Thymus (tissue), 14 donors: ENCODE data around the gene DR1. TPM values are rescaled to one million over a fixed set of nuclear protein-coding genes. Genes with fewer than 3 reads are reported as not detected.

ENCODE experiments used
- DNase-seq, 9 donors: peaks; one replicate each; pipeline ENCODE4 v3.0.0-alpha.2; 2013; ENCODE audit warnings: low spot score in 9 of 9, low read depth in 6 of 9, missing footprints in 1 of 9
- H3K27ac ChIP-seq, 2 donors: one replicate each; pipeline ENCODE4 v1.5.1; 2013; ENCODE audit warnings: control low read depth in 1 of 2, low read depth in 1 of 2, low read length in 1 of 2, mild to moderate bottlenecking in 1 of 2, moderate library complexity in 1 of 2
- H3K27me3 ChIP-seq, 2 donors: one replicate each; pipeline ENCODE4 v1.5.1; 2013; ENCODE audit warnings: low read length in 1 of 2; ENCODE audit not compliant: control insufficient read depth in 2 of 2, insufficient read depth in 1 of 2
- H3K36me3 ChIP-seq, 2 donors: one replicate each; pipeline ENCODE4 v1.5.1; 2013; ENCODE audit warnings: low read length in 1 of 2, mild to moderate bottlenecking in 1 of 2, moderate library complexity in 1 of 2; ENCODE audit not compliant: control insufficient read depth in 2 of 2, insufficient read depth in 2 of 2
- H3K4me1 ChIP-seq, 2 donors: one replicate each; pipeline ENCODE4 v1.5.1; 2013; ENCODE audit warnings: low read length in 2 of 2; ENCODE audit not compliant: control insufficient read depth in 2 of 2, insufficient read depth in 2 of 2
- H3K4me3 ChIP-seq, 2 donors: one replicate each; pipeline ENCODE4 v1.5.1; 2013; ENCODE audit warnings: low read length in 2 of 2, control low read depth in 1 of 2, mild to moderate bottlenecking in 1 of 2
- H3K9me3 ChIP-seq, 2 donors: one replicate each; pipeline ENCODE4 v1.5.1; 2013; ENCODE audit warnings: low read length in 1 of 2, mild to moderate bottlenecking in 1 of 2; ENCODE audit not compliant: control insufficient read depth in 2 of 2, insufficient read depth in 1 of 2
- WGBS: extraction: QIAGEN DNeasy Blood & Tissue Kit; methylation state at CpG from one replicate; pipeline ENCODE4 v1.1.7; 2013; 5-methylcytosine and 5-hydroxymethylcytosine counted together
- long read RNA-seq, 10 donors: transcript quantifications; one replicate each; lab custom pipeline, GENCODE V29; 2026
- polyA plus RNA-seq: library from polyadenylated mRNA; stranded (reverse); fragments of 200-250 nt; gene quantifications from one replicate; pipeline ENCODE4 v1.2.3, GENCODE V29; 2013
- total RNA-seq: library from RNA; stranded (reverse); fragments of 120-200 nt; gene quantifications from one replicate; pipeline ENCODE4 v1.2.4, GENCODE V29; 2013
- donor health status: healthy.

Gene DR1
- total RNA-seq, result 62.3 TPM
- polyA plus RNA-seq, result 23.5 TPM
- long read RNA-seq, donor 1, full-length matches to known transcripts, result 8 of 8 reads
- long read RNA-seq, donor 1, partial matches to known transcripts, result 0 of 8 reads
- long read RNA-seq, donor 1, other reads (novel, unspliced or antisense), result 0 of 8 reads
- long read RNA-seq, donor 2, full-length matches to known transcripts, result 46 of 84 reads
- long read RNA-seq, donor 2, partial matches to known transcripts, result 38 of 84 reads
- long read RNA-seq, donor 2, other reads (novel, unspliced or antisense), result 0 of 84 reads
- long read RNA-seq, donor 3, full-length matches to known transcripts, result 73 of 220 reads
- long read RNA-seq, donor 3, partial matches to known transcripts, result 147 of 220 reads
- long read RNA-seq, donor 3, other reads (novel, unspliced or antisense), result 0 of 220 reads
- long read RNA-seq, donor 4, full-length matches to known transcripts, result 21 of 27 reads
- long read RNA-seq, donor 4, partial matches to known transcripts, result 6 of 27 reads
- long read RNA-seq, donor 4, other reads (novel, unspliced or antisense), result 0 of 27 reads
- long read RNA-seq, donor 5, full-length matches to known transcripts, result 51 of 65 reads
- long read RNA-seq, donor 5, partial matches to known transcripts, result 14 of 65 reads
- long read RNA-seq, donor 5, other reads (novel, unspliced or antisense), result 0 of 65 reads
- long read RNA-seq, donor 6, full-length matches to known transcripts, result 31 of 43 reads
- long read RNA-seq, donor 6, partial matches to known transcripts, result 12 of 43 reads
- long read RNA-seq, donor 6, other reads (novel, unspliced or antisense), result 0 of 43 reads
- long read RNA-seq, donor 7, full-length matches to known transcripts, result 40 of 57 reads
- long read RNA-seq, donor 7, partial matches to known transcripts, result 17 of 57 reads
- long read RNA-seq, donor 7, other reads (novel, unspliced or antisense), result 0 of 57 reads
- long read RNA-seq, donor 8, full-length matches to known transcripts, result 8 of 8 reads
- long read RNA-seq, donor 8, partial matches to known transcripts, result 0 of 8 reads
- long read RNA-seq, donor 8, other reads (novel, unspliced or antisense), result 0 of 8 reads
- long read RNA-seq, donor 9, full-length matches to known transcripts, result 17 of 17 reads
- long read RNA-seq, donor 9, partial matches to known transcripts, result 0 of 17 reads
- long read RNA-seq, donor 9, other reads (novel, unspliced or antisense), result 0 of 17 reads
- long read RNA-seq, donor 10, full-length matches to known transcripts, result 36 of 47 reads
- long read RNA-seq, donor 10, partial matches to known transcripts, result 11 of 47 reads
- long read RNA-seq, donor 10, other reads (novel, unspliced or antisense), result 0 of 47 reads

GRCh38 chr1:93345633-93346420 lies at the start of gene DR1:
TSS of gene DR1 (plus strand) at chr1:93345907. CDS start at chr1:93346646, 739 bp downstream.
- H3K36me3 ChIP-seq, result peaks cover 0 to 5% of the 10 kb centered on the region in 2 donors
- peak within 1 kb of the TSS; percentile 78 to 91 for H3K4me3 ChIP-seq
- no peaks in the 10 kb centered on the region for H3K27me3 ChIP-seq
- H3K27ac ChIP-seq, result peak within 1 kb of the TSS; percentile 85 to 92
- H3K4me1 ChIP-seq, result peaks cover 6 to 7% of the 10 kb centered on the region in 2 donors
- peak; percentile 83 to 95 (median 89) for DNase-seq
- WGBS, result under 1% methylated on average over 80 of the region's 80 CpGs
- no peaks in the 10 kb centered on the region for H3K9me3 ChIP-seq

DNA sequence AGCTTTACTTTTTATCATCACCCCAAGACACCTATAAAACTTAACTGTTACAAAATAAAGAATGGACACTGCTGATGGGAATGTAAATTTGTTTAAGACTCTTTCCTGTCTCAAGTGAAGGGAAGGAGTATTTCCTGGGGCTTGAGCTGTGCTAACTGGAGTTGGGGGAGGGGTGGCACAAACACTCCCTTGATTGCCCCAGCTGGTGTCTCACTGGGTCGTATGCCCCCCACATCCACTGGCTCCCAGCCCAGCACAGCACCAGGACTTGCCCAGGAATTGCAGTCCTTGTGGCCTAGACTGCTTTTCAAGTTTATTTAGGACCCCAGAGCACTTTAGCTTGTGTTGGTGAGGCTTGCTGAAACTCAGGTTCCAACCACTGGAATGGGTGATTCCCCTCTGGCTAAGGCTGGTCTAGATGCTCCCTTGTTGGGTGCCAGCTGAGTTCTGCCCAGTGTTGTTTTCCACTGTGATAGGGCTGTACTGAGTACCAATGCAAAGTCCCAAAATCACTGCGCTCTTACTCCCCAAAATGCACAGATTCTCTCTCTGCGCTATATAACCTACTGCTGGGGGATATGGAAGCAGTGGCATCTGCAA lies 49.1 kb upstream of the DR1 start:
- Histone ChIP-seq H3K9me3 (no peaks in the 10 kb centered on the region), H3K4me3 (no peak overlapping the region), H3K4me1 (peaks cover 0 to 4% of the 10 kb centered on the region in 2 donors), H3K27me3 (no peaks in the 10 kb centered on the region), H3K27ac (no peak overlapping the region), H3K36me3 (no peaks in the 10 kb centered on the region)
- DNase-seq, result no peak
- WGBS, result 93% methylated on average over 3 of the region's 3 CpGs

- Histone ChIP-seq H3K27me3 (no peaks in the 10 kb centered on the region), H3K36me3 (no peaks in the 10 kb centered on the region), H3K4me1 (peaks cover 0 to 4% of the 10 kb centered on the region in 2 donors), H3K4me3 (no peak overlapping the region), H3K9me3 (no peaks in the 10 kb centered on the region), H3K27ac (no peak overlapping the region)
- no peak for DNase-seq
- WGBS, result 99% methylated on average over 1 of the region's 1 CpG
These were observed 44.6 kb upstream of the DR1 start for GRCh38 chr1:93301131-93301530.

DNA sequence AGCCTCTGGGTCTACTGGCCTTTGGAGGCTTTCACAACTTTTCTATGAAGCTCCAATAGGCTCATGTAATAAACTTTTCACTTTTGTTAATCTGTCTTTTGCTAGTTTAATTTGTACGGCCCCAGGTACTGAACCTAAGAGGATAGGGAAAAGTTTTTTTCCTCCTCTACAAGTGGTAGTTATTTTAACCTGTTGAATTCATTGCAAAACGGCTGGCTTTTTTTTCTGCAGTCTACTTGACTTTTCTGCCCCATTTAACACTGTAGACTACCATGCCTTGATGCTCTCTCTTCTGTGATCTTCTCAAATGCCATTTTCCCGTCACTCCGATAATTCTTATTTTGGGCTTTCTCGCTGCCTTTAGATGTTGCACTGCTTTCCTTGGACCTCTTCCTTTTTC lies 43.6 kb upstream of the DR1 start:
- no peak overlapping the region for H3K27ac ChIP-seq
- 97% methylated on average over 5 of the region's 5 CpGs for WGBS
- H3K4me3 ChIP-seq, result no peak overlapping the region
- no peaks in the 10 kb centered on the region for H3K36me3 ChIP-seq
- no peaks in the 10 kb centered on the region for H3K9me3 ChIP-seq
- no peak for DNase-seq
- H3K4me1 ChIP-seq, result no peaks in the 10 kb centered on the region
- H3K27me3 ChIP-seq, result no peaks in the 10 kb centered on the region

DNA sequence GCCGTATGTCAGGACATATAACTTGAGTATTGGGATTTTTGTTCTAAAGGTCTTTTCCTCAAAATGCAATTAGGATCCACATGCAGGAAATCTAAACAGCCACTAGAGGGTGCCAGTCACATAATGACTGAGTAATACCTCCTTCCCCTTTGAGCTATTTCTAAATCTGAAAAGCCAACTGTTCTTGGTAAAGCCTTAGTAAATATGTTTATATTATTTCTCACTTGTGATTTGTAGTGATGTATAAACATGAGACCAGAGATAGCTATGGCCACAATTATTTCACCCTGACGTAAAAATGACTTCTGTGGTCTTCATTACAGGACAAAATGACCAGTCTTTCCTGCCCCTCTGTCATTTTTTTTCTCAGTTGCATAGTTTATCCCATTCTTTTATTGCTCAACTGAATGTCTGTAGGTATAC lies 41.0 kb upstream of the DR1 start:
- Histone ChIP-seq H3K27ac (no peak overlapping the region), H3K27me3 (no peaks in the 10 kb centered on the region), H3K36me3 (no peaks in the 10 kb centered on the region), H3K9me3 (no peaks in the 10 kb centered on the region), H3K4me1 (no peaks in the 10 kb centered on the region), H3K4me3 (no peak overlapping the region)
- WGBS, result 53% methylated on average over 2 of the region's 2 CpGs
- DNase-seq, result peak; percentile 11 to 78 (median 47)

- Histone ChIP-seq H3K4me3 (no peak overlapping the region), H3K9me3 (no peaks in the 10 kb centered on the region), H3K36me3 (no peaks in the 10 kb centered on the region), H3K4me1 (no peaks in the 10 kb centered on the region), H3K27ac (no peak overlapping the region), H3K27me3 (no peaks in the 10 kb centered on the region)
- DNase-seq, result no peak
These were observed 38.8 kb upstream of the DR1 start for GRCh38 chr1:93306920-93307319.

- H3K9me3 ChIP-seq, result peaks cover 0 to 2% of the 10 kb centered on the region in 2 donors
- no peak overlapping the region for H3K27ac ChIP-seq
- DNase-seq, result no peak
- H3K27me3 ChIP-seq, result no peaks in the 10 kb centered on the region
- no peaks in the 10 kb centered on the region for H3K4me1 ChIP-seq
- WGBS, result 74% methylated on average over 4 of the region's 4 CpGs
- H3K36me3 ChIP-seq, result no peaks in the 10 kb centered on the region
- no peak overlapping the region for H3K4me3 ChIP-seq
These were observed 32.7 kb upstream of the DR1 start for GRCh38 chr1:93313026-93313425.

GRCh38 chr1:93317207-93317606 lies 28.5 kb upstream of the DR1 start:
- Histone ChIP-seq H3K4me3 (no peak overlapping the region), H3K27ac (no peak overlapping the region), H3K9me3 (peaks cover 0 to 2% of the 10 kb centered on the region in 2 donors), H3K4me1 (no peaks in the 10 kb centered on the region), H3K27me3 (no peaks in the 10 kb centered on the region), H3K36me3 (peaks cover 0 to 3% of the 10 kb centered on the region in 2 donors)
- no peak for DNase-seq
- 40% methylated on average over 2 of the region's 2 CpGs for WGBS
